Islet of Langerhans (tissue), 1 donor: Measurements from ENCODE around the gene CCDC178.
"Not testable (repeated sequence)": the region's sequence is repeated elsewhere in the genome, so short reads cannot be mapped to it uniquely, and the experiment has no call there.

Experiments
- FAIRE-seq: peaks from one replicate; lab custom pipeline; 2011; peaks lifted over from hg19 to GRCh38; lab: Jason Lieb, UNC

Gene CCDC178

GRCh38 chr18:33356735-33357134 is 83.8 kb downstream of the CCDC178 start:
- FAIRE-seq: no peak

GRCh38 chr18:33355756-33356155 is 84.8 kb downstream of the CCDC178 start:
- FAIRE-seq: no peak

- FAIRE-seq: no peak
Observed at GRCh38 chr18:33355263-33355662, 85.3 kb downstream of the CCDC178 start.

- FAIRE-seq: no peak
Observed at GRCh38 chr18:33350256-33350655, 90.3 kb downstream of the CCDC178 start.

GRCh38 chr18:33339733-33340132 is 100.8 kb downstream of the CCDC178 start:
- not testable (repeated sequence) for FAIRE-seq

- no peak for FAIRE-seq
Observed at GRCh38 chr18:33334781-33335180, 105.7 kb downstream of the CCDC178 start.

GRCh38 chr18:33330711-33331110 is 109.8 kb downstream of the CCDC178 start:
- no peak for FAIRE-seq

GRCh38 chr18:33326975-33327374 is 113.5 kb downstream of the CCDC178 start:
- FAIRE-seq: no peak

- FAIRE-seq: no peak
Observed at GRCh38 chr18:33317640-33318039, 122.9 kb downstream of the CCDC178 start.

- no peak for FAIRE-seq
Observed at GRCh38 chr18:33316146-33316587, 124.4 kb downstream of the CCDC178 start.

GRCh38 chr18:33307520-33307919 is 133.0 kb downstream of the CCDC178 start:
- FAIRE-seq: no peak

GRCh38 chr18:33304277-33304676 is 136.2 kb downstream of the CCDC178 start:
- no peak for FAIRE-seq

GRCh38 chr18:33291539-33291938 is 149.0 kb downstream of the CCDC178 start:
- FAIRE-seq: no peak

- no peak for FAIRE-seq
Observed at GRCh38 chr18:33288082-33288716, 152.3 kb downstream of the CCDC178 start.

GRCh38 chr18:33282709-33283333 is 157.7 kb downstream of the CCDC178 start:
- FAIRE-seq: no peak

GRCh38 chr18:33282142-33282541 is 158.4 kb downstream of the CCDC178 start:
- no peak for FAIRE-seq

GRCh38 chr18:33277431-33277830 is 163.1 kb downstream of the CCDC178 start:
- FAIRE-seq: no peak

GRCh38 chr18:33275843-33276242 is 164.7 kb downstream of the CCDC178 start:
- no peak for FAIRE-seq

GRCh38 chr18:33270297-33270696 is 170.2 kb downstream of the CCDC178 start:
- FAIRE-seq: no peak

- no peak for FAIRE-seq
Observed at GRCh38 chr18:33269223-33269622, 171.3 kb downstream of the CCDC178 start.

- FAIRE-seq: no peak
Observed at GRCh38 chr18:33264566-33264965, 176.0 kb downstream of the CCDC178 start.

- no peak for FAIRE-seq
Observed at GRCh38 chr18:33239298-33239697, 201.2 kb downstream of the CCDC178 start.

- no peak for FAIRE-seq
Observed at GRCh38 chr18:33232318-33232626, 208.2 kb downstream of the CCDC178 start.
